Fibroblast of villous mesenchyme (primary cell): Measurements from ENCODE around the gene CCDC184. TPM values are rescaled to one million over a fixed set of nuclear protein-coding genes. Genes with fewer than 3 reads are reported as not detected.

Source experiments
- DNase-seq: peaks from one replicate; pipeline ENCODE4 v3.0.0-alpha.2; 2010; ENCODE audit warnings: low read depth
- H3K4me3 ChIP-seq: 2 replicates; pipeline ENCODE4 v1.5.1; 2011; ENCODE audit warnings: low read depth, mild to moderate bottlenecking, low read length
- total RNA-seq: library from RNA; depleted of rRNA; stranded (reverse); fragments of >200 nt; gene quantifications from 2 replicates; pipeline ENCODE4 v1.2.3, GENCODE V29; 2012
- TF ChIP-seq, protein P1 (sequence below): IDR thresholded peaks from 2 replicates; pipeline ENCODE4 v1.5.1; 2012; ENCODE audit warnings: low read depth, mild to moderate bottlenecking, low read length; ENCODE audit not compliant: insufficient read depth

The CCDC184 gene
- total RNA-seq, 1 donor: 0.43 TPM

GRCh38 chr12:48194799-48195201 is 11.4 kb downstream of the CCDC184 start:
- H3K4me3 ChIP-seq: peak overlapping the region; percentile 2
- DNase-seq: peak; percentile 89
- TF ChIP-seq, protein P1, sequence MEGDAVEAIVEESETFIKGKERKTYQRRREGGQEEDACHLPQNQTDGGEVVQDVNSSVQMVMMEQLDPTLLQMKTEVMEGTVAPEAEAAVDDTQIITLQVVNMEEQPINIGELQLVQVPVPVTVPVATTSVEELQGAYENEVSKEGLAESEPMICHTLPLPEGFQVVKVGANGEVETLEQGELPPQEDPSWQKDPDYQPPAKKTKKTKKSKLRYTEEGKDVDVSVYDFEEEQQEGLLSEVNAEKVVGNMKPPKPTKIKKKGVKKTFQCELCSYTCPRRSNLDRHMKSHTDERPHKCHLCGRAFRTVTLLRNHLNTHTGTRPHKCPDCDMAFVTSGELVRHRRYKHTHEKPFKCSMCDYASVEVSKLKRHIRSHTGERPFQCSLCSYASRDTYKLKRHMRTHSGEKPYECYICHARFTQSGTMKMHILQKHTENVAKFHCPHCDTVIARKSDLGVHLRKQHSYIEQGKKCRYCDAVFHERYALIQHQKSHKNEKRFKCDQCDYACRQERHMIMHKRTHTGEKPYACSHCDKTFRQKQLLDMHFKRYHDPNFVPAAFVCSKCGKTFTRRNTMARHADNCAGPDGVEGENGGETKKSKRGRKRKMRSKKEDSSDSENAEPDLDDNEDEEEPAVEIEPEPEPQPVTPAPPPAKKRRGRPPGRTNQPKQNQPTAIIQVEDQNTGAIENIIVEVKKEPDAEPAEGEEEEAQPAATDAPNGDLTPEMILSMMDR: no peak

DNA sequence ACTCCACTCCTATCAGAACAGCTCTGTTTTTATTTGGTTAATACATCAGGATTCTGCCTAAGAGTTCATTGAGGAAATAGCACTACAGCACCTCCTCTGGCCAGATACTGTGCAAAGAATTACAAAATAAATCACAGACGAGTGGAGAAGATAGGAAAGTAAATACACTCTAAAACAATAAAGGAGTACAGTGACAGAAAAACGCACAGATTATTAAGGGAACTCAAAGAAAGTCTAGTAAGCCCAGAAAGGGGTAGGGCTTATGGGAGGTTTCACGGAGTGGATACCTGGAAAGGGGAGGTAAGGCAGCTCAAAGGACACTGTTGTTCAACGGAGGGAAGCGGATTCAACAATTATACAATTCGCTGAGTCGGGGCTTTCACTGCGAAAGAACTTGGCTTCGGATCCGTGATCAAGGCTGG is 14.1 kb downstream of the CCDC184 start:
- no peak for DNase-seq
- TF ChIP-seq, protein P1: peak; percentile 29
- peak overlapping the region; percentile 47 for H3K4me3 ChIP-seq

GRCh38 chr12:48197971-48198671 is 14.7 kb downstream of the CCDC184 start:
- H3K4me3 ChIP-seq: peak overlapping the region; percentile 65

GRCh38 chr12:48198672-48198971 is 15.2 kb downstream of the CCDC184 start:
- DNase-seq: no peak
- H3K4me3 ChIP-seq: peak overlapping the region; percentile 65
- TF ChIP-seq, protein P1: no peak

More at GRCh38 chr12:48197971-48198671, 14.7 kb downstream of the CCDC184 start:
- DNase-seq: peak; percentile 88
- TF ChIP-seq, protein P1: no peak

GRCh38 chr12:48198985-48199384 is 15.5 kb downstream of the CCDC184 start:
- TF ChIP-seq, protein P1: no peak
- peak overlapping the region; percentile 65 for H3K4me3 ChIP-seq
- no peak for DNase-seq

DNA sequence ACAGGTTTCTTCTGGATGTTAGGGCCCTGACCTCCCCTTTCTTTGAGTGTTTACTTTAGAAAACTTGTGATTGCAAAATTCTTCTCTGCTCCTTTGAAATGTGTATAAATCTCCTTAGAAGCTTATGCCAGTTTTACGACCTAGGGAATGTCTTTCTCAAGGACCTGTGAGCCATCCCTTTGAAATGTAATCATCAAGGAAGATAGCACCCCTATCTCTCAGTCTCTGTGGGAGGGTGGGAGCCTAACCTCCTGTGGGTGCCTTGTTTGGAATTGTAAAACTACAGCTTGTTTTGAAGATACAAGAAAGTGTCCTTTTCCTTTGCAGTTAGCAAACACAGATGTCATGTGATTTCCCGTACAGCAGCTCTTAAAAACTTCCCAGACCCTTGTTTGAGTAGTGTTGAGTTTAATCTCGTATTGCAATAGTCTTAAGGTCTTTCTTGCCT is 16.4 kb downstream of the CCDC184 start:
- DNase-seq: peak; percentile 100
- TF ChIP-seq, protein P1: no peak
- no peak overlapping the region for H3K4me3 ChIP-seq

DNA sequence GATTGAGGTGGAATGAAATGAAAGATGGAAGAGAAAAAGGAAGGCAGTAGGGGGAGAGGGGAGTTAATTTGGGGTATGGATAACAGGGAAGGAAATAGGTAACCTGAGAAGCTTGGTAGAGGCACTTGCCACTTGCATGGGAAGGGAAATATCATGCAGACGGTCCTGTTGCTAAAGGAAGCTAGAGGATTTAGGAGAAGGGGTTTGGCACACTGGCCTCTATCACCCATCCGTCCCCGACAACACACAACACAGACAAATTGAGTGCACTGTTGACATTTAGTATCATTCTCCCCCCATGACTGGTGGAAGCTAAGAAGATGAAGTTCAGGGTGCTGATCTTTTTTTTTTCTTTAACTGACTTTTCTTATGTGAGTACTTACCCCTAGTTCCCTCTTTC is 17.6 kb downstream of the CCDC184 start:
- no peak for DNase-seq
- TF ChIP-seq, protein P1: no peak

More for the DNA sequence above, 17.6 kb downstream of the CCDC184 start:
- no peak overlapping the region for H3K4me3 ChIP-seq
